Stimulated activated CD4-positive, alpha-beta T cell treated with anti-CD3 and anti-CD28 coated beads, Interleukin-4, amount 100 ng/mL, for 4 hours (primary cell): Measurements from ENCODE around the gene KIAA0753.

Source experiments
- DNase-seq, 2 experiments: peaks; one replicate each; pipeline ENCODE4 v3.0.0-alpha.2; 2020

The KIAA0753 gene

DNA sequence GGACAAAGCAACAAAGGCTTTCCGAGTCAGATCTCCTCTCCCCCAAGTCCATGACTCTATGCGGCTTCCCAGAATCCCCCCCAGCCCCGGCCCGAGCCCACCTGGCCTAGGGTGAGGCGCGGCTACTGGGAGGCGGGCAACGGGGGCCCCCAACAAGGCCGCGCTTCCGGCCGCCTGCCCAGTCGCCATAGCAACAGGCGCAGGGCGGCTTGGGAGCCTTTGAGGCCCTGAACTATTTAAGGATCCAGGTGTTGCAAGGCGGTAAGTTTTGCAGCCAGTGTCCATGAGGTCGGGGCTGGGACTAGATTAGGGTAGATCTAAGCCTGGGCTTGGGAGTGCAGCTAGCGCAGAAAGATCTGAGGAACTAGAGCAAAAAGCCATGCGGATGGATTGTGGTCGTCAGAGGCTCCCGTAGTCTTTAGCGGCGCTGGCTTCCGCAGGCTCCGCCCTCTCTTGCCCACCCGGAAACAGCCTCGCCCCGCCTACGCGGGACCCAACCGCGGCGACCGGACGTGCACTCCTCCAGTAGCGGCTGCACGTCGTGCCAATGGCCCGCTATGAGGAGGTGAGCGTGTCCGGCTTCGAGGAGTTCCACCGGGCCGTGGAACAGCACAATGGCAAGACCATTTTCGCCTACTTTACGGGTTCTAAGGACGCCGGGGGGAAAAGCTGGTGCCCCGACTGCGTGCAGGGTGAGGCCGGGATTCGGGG lies at the start of gene KIAA0753, which contains the start of gene TXNDC17:
Gene KIAA0753, minus strand, starts transcription at position 176 of the 711 bp plus-strand sequence. CDS start 5,608 bp downstream, outside the sequence.
Gene TXNDC17, plus strand, starts transcription at position 525 of the 711 bp plus-strand sequence. Its CDS starts 23 bp downstream, at position 548.
- peak; percentile 87 to 90 for DNase-seq

DNA sequence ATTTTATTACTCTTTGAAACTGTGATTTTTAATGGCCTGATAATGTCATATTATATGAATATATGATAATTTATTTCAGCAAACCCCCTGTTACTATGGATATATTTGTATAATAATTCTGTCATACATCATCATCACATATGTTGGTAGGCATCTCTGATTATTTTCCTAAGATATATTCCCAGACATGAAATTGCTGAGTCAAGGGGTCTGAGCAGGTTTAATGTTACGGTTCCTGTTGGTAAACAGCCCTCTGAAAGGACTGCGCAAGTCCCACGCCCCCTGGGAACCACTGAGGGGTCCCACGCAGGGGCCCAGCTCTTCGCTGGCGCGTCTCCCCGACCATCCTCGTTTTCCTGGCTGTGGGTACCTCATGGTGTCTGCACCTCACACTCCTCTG lies 48.4 kb upstream of the KIAA0753 start:
- DNase-seq: no peak

GRCh38 chr17:6686026-6686425 lies 45.5 kb upstream of the KIAA0753 start:
- DNase-seq: no peak

GRCh38 chr17:6684881-6685767 lies 44.6 kb upstream of the KIAA0753 start:
- DNase-seq: no peak

DNA sequence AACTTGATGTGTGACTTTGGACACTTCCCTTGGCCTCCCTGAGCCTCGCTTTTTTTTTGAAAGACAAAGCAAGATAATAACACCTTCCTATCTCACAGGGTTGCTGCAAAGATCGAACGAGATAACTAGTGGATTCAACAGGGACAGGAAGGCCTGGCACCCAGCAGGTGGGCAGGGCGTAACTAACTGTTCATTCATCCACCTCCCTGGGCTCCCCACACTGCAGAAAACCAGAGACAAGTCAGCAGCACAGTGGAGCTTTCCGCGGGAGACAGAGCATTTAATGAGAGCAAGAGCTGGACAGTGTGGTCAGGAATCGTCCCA lies 43.9 kb upstream of the KIAA0753 start:
- no peak for DNase-seq

DNA sequence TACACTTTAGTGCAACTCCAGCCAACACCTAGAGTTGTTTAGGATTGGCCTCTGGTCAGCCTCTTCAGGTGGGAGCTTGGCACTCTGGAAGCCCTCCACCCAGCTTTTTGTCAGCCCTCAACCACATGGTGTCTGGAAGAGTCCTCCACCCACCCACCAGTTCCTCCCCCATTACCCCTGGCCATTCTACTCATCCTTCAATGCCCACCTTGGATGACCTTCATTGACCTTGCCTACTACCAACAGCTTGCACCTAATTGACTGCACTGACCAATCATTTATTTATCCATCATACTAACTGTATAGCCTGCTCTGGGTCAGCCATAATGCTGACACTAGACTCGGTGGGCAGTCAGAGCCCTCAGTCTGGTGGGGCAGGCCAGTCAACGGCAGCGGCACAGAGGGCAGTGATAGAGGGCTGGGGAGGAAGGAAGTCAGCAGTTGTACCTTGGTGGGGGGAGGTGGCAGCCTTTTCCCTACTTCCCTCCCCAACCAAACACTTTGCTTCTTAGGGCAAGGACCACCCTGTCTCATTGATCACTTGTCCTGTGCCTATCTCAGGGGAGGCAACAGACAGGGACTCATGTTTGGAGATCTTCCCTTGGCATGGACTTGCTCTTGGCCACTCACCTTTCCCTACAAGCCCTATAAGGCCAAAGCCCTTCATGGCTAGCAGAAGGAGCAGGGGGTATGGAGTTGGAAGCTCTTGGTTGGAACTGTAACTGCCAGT lies 43.4 kb upstream of the KIAA0753 start:
- DNase-seq: no peak

DNA sequence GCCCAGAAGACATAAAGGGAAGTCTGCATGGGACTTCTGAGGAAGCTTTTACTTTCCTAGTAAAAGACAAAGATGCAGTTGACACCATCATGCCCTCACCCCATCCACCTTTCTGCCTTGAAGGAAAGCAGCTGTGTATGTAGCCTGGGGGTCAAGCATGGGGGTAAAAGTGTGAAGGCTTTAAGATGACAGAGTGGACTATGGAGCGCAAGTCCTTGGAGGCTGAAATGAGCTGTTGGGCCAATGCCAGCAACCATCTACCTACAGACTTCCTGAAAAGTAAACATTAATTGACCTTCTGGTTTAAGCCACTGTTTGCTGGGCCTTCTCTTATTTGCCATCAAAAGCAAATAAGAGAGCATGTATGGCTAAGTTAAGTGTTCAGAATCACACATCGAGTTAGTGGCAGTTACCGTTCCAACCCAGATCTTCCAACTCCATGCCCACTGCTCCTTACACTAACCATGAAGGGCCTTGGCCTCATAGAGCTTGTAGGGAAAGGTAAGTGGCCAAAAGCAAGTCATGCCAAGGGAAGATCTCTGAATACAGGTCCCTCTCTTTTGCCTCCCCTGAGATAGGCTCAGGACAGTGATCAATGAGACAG lies 42.7 kb upstream of the KIAA0753 start:
- DNase-seq: no peak

- DNase-seq: no peak
These were observed 41.8 kb upstream of the KIAA0753 start for GRCh38 chr17:6682339-6682738.

- no peak for DNase-seq
These were observed 41.2 kb upstream of the KIAA0753 start for GRCh38 chr17:6681671-6682070.

DNA sequence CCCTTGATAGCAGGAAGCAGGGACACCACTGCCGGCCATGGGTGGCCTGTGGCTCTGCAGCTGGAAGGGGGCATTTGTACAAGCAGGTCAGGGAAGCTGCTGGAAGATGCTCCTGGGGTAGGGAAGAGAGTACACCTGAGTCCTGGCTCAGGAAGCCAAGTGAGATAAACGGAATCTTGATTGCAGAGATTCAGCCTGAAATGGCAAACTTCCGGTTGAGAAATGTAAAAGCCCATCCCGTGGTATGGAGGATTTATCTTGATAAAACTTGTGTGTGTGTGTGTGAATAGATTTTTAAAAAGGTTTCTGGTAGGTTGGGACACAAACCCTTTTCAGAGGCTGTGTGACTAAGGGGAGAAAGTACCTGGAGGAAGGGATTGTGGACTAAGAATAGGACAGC lies 40.7 kb upstream of the KIAA0753 start:
- no peak for DNase-seq

- no peak for DNase-seq
These were observed 38.7 kb upstream of the KIAA0753 start for GRCh38 chr17:6679241-6679640.

GRCh38 chr17:6677946-6678345 lies 37.4 kb upstream of the KIAA0753 start:
- no peak for DNase-seq

- DNase-seq: no peak
These were observed 36.8 kb upstream of the KIAA0753 start for GRCh38 chr17:6677158-6677831.

GRCh38 chr17:6676802-6677157 lies 36.3 kb upstream of the KIAA0753 start:
- no peak for DNase-seq

- no peak for DNase-seq
These were observed 34.8 kb upstream of the KIAA0753 start for GRCh38 chr17:6675201-6675825.

DNA sequence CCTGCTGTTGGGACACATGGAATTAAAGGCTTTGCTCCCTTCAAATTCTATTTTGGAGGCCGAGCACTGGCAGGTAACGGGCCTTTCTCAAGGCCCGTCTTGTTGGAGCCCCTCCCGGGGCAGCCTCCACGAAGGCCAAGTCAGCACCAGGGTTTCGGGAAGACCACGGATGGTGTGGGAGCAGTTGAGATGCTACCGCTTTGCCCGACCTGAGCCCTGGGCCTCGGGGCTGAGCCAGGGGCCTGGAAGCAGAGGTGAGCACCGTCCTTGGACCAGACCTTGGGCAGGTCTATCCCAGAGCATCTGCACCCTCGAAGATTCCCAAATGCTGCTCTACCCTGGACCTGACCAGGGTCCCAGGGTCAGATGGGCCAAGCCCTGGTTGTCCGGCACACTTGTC lies 34.1 kb upstream of the KIAA0753 start:
- DNase-seq: no peak

DNA sequence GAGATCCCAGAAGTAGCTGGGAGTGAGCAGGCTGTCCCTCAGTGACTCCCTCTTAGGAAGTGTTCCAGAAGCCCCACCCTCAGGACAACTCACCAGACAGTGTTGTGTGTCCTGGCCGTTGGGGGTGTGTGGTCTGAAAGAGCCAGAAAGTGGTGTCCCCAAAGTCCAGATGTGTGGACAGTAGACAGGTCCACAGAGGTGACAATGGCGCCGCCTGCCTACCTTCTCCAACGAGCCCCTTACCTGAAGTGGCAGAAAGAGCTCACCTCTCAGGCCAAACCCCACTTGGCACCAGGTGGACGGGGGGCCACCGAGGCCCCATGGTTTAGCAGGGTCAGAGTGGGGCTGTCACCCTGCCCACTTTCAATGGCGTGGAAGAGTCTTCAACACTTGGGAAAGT lies 30.9 kb upstream of the KIAA0753 start:
- DNase-seq: no peak

- DNase-seq: no peak
These were observed 30.5 kb upstream of the KIAA0753 start for GRCh38 chr17:6670999-6671398.

GRCh38 chr17:6670571-6670970 lies 30.1 kb upstream of the KIAA0753 start:
- no peak for DNase-seq

- no peak for DNase-seq
These were observed 29.1 kb upstream of the KIAA0753 start for GRCh38 chr17:6669479-6670212.

- DNase-seq: no peak
These were observed 28.4 kb upstream of the KIAA0753 start for GRCh38 chr17:6668727-6669425.
